NCI-H345 treated with DMSO at 0.1 percent for 48 hours (cell line): ENCODE results near the gene C20orf202.

Source experiments
- DNase-seq: peaks from one replicate; lab custom pipeline; 2025; ENCODE audit not compliant: unreplicated experiment; lab: John Stamatoyannopoulos, UW

Gene C20orf202

DNA sequence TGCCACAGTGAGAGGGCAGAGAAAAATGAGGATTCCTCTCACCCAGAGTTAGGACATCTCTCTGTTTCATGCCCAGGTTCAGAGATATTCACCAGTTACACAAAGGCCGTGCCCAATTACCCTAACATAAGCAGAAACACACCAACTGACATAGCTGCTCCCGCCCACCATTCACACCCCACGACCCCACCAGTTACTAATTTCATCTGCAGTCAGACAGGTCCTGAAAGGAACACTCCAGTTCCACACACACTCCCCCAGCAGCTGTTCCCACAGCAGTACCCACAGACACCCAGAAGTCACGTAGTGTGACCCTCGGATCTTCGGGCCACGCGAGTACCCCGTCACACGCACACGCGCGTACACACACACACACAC is 19.0 kb upstream of the C20orf202 start:
- DNase-seq = no peak

DNA sequence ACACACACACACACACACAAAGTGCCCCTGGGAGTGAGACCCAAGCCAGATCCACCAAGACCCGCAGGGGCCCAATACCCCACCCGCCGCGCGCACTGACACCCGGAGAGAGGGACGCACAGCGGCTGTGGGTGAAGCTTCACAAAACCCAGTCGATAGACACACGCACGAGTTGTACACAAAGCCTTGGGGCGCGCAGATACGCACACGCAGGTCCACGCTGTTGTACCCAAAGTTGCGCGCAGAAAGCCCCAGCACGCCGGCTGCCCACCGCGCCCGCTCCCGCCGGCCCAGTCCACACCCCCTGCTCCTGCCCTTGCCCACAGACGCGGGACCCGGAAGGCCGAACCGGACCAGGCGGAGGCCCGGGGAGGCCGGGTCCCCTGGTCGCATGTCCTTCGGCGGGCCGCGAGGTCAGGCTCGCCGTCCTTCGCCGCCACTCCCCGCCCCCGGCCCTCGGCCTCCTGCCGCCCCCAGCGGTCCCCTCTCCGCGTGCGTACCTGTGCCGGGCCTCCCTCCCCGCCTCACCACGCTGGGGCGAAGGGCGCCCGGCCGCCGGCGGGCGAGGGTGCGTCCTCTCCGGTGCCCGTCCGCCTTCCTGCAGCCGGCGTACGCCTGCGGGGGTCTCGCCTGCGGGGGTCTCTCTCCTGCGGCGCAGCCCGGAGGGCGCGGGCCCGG is 18.5 kb upstream of the C20orf202 start, which contains the start of gene TMEM74B:
Gene TMEM74B (minus strand): TSS at position 344 of the 678 bp plus-strand sequence. CDS start 1,180 bp downstream, outside the sequence.
- no peak for DNase-seq

- DNase-seq = no peak
These were observed 17.9 kb upstream of the C20orf202 start for GRCh38 chr20:1185316-1185741.

GRCh38 chr20:1185790-1186334 is 17.4 kb upstream of the C20orf202 start:
- peak; percentile 13 for DNase-seq

DNA sequence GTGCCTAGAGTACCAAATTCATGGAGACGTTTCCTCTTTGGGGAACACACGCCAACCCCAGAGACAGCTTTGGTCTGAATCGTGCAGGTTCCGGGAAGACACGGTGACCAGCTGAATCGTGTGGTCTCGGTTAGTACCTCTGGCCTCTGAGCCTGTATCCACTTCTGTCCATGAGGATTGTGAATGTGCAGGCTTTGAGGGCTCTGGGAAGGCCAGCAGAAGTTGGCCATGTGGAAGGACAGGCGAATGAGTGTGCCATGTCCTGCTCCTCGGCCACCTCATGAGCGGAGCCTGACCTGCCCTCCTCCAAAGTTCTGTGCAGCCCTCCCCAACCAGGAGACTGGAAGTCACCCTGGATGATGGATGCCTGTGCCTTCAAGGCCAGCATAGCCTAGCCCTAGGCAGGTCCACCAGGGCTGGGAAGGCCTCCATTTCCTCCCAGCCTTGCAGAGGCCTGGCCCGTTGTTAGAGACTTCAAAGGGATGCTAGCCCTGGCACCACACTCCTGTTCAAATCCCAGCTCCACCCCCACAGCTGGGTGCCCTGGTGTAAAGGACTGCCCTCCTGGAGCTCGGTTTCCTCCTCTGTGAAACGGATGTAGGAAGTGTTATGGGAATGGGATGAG is 16.8 kb upstream of the C20orf202 start:
- no peak for DNase-seq

- no peak for DNase-seq
These were observed 15.6 kb upstream of the C20orf202 start for GRCh38 chr20:1187605-1188171.

- DNase-seq = no peak
These were observed 14.9 kb upstream of the C20orf202 start for GRCh38 chr20:1188347-1188746.

DNA sequence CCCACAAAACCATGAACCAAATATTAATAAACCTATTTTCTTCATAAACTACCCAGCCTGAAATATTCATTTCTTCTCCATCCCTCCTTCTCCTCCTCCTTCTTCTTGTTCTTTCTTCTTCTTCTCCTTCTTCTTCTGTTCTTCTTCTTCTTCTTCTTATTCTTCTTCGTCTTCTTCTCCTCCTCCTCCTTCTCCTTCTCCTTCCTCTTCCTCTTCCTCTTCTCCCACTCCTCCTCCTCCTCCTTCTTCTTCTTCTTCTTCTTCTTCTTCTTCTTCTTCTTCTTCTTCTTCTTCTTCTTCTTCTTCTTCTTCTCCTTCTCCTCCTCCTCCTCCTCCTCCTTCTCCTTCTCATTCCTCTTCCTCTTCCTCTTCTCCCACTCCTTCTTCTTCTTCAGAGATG is 13.4 kb upstream of the C20orf202 start:
- DNase-seq = no peak

DNA sequence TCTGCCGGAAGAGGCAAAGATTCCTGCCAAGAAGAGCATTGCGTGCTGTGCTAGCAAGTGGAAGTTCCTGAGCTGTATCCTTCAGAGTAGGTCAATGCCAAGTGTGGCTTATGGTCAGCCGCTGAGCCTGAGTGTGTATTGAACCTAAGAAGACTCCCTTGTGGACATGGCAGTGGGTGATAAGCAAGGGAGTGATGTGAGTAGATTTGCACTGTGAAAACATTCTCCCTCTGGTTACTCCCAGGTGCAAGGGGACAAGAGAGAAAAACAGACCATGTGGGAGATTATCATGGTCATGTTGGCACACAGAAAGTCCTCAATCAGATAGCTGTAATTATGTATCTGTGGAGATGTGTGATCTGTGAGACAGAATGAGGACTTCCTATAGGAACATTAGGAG is 12.4 kb upstream of the C20orf202 start:
- no peak for DNase-seq

DNA sequence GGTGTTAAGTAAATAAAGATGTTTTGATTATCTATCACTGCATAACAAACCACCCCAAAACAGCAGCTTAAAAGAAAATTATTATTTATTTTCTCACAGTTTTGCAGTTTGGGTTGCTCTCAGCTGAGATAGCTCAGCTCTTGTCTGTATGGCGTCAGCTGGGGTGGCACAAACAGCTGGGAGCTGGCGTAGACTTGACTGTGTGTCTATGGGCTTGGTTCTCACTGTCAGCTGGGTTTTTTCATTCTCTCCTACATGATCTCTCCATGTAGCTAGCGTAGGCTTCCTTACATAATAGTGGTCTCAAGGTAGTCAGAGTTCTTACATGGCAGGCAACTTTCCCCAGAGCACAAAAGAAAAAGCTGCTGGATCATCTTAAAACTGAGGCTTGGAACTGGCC is 12.0 kb upstream of the C20orf202 start:
- no peak for DNase-seq

DNA sequence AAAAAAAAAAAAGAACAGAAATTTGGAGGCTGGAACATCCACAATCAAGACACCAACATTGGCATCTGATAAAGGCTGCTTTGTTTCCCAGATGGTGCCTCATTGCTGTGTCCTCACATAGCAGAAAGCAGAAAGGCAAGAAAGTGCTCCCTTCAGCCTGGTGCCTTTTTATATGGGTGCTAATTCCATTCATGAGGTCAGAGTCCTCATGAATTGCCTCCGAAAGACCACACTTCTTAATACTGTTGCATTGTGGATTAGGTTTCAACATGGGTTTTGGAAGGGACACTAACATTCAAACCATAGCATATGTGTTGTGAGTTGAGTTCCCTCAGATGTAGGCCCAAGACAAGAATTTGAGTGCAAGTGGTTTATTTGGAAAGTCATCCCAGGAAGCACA is 8.0 kb upstream of the C20orf202 start:
- no peak for DNase-seq

GRCh38 chr20:1196634-1197033 is 6.6 kb upstream of the C20orf202 start:
- no peak for DNase-seq

DNA sequence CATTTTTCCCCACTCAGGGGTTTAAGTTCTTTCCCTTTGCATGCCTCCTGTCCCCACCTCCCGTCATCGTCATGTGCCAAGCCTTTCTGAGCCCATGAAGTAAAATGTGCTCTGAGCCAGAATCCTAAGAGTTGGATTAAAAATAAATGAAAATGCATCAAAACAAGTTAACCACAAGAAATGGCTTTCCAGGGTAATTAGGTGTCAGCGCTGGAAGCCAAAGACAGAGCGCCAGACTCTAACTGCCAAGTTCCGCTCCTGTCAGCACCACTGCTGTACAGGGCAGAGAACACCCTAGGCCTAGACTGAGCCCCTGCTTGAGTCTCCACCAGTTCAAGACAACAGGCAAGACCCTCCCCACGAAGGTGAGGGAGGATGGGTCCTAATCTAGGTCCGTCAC is 5.5 kb upstream of the C20orf202 start:
- no peak for DNase-seq

DNA sequence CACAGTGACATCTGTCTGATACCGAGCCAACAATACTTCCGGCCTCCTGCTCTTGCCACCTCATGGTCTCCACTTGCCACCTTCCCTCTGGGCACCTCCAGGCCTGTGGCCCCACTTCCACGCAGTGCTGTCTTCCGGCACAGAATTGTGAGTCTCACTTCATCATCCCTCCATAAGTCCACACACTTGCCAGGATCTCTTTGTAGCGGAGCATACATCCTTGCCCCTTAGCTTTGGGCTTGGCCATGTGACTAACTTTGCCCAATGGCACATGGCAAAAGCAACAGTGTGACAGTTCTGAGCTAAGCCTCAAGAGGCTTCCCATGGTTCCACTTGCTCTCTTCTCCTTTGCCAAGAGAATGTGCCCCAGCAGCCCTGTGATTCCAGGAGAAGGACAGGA is 4.5 kb upstream of the C20orf202 start:
- DNase-seq = no peak

DNA sequence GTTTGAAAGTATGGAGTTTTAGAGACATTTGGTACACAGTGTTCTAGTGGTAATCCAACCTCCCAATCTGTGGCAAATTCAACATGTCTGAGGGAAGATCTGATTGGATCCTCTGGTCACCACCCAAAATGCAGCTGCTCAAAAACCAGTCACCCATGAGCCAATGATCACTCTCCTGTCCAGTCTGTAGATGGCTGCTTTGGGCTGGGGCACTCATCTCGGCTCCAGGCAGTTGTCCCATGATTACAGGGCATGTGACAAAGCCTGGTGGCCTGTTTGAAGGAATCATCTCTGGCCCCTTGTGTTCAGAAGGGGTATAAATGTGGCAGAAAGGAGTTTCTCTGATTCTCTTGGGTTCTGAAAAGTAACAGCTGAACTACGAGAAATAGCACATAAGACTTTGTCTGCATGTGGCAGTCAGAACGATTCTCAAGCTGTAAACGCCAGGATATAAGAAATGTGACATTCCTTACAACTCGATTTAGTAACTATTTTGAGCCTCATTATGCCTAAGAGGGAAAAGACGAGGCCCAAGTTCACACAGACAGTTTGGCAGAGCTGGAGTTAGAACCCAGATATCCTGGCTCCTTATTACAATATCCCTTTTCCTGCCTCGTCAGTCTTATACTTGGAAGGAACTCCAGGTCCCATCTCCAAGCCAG is 3.9 kb upstream of the C20orf202 start:
- DNase-seq = no peak

DNA sequence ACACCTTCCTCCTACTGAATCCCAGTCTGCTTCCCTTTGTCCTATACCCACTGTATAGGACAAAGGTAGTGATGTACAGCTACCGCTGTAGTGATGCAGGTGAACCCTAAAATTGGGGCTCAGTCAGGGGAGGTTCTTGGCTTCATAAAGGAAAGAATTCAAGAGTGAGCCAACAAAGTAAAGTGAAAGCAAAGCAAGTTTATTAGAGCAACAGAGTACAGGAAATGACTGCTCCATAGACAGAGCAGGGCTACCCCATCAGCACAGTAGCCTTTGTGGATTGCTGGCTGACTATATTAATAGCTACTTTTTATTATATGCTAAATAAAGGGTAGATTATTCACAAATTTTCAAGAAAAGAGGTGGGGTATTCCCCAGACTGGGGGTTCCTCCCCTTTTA is 3.3 kb upstream of the C20orf202 start:
- DNase-seq = no peak

- no peak for DNase-seq
These were observed 376 bp downstream of the C20orf202 start for GRCh38 chr20:1203630-1204029.

GRCh38 chr20:1204113-1204512 is 859 bp downstream of the C20orf202 start:
- DNase-seq = no peak

DNA sequence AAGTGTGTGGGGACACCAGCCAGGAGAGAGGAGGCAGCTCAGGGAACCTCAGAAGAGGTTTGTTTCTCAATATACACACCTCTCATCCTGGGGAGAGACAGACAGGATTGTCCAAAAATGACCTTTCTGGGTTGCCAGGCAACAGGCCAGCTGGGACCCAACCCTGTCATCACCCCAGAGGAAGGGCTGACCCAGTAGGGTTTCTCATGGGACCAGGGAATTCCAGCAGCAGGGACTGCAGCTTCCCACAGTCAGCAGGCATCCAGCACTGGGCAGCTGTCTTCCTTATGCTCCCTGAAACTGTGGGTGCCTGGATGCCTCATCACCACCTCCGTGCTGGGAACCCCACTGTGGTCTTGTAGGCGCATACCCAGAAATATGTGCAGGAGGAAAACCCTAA is 1.3 kb downstream of the C20orf202 start:
- DNase-seq = no peak

DNA sequence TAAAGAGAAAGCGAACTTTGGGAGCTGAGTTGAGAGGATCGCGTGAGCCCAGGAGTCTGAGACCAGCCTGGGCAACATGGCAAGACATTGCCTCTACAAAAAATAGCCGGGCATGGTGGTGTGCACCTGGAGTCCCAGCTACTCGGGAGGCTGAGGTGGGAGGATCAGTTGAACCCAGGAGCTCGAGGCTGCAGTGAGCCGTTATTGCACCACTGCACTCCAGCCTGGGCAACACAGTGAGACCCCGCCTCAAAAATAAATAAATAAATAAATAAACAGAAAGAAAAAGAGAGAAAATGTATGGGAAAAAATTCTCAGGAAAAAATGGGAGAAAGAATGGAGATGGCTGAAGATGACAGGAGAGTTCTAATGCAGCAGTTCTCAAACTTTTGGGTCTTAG is 2.5 kb downstream of the C20orf202 start:
- no peak for DNase-seq

DNA sequence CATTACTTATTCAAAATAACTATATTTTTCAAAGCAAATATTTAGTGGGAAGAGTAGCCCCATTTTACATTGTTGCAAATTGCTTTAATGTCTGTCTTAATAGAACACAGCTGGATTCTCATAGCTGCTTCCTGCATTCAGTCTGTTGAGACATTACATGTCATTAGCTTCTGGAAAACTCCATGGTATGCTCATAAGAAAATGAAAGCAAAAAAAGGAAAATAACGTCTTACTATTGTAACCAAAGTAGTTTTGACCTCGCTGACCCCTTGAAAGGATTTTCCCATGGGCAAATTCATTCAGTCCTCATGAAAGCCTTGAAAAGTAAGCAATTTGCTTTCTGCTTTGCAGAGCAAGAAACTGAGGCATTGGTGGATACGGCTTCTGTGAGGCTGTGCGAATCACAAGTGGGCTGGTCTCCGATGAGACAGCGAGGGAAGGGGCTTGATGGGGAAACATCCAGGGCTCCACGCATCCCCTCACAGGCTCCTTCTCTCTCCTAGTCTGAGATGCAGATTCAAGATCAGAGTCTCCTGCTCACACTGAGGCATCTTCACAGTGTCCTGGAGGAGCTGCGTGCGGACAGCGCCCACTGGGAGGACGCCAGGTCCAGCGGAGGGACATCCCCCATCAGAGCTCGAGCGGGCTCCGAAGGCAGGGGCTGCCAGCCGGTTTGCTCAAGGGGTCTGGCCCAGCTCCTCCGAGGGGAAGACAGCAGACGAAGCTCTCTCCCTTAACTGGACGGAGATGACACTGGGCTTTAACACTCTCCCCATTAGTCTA is 3.3 kb downstream of the C20orf202 start:
- no peak for DNase-seq
